Skeletal muscle tissue (tissue), 4 donors: ENCODE measurements around the gene WDR54. TPM values are rescaled to one million over a fixed set of nuclear protein-coding genes. Genes with fewer than 3 reads are reported as not detected.

Experiments used
- H3K27ac ChIP-seq: one replicate; pipeline ENCODE4 v1.7.0; 2013; ENCODE audit warnings: mild to moderate bottlenecking, low read depth, low read length, inconsistent platforms
- H3K27me3 ChIP-seq, 3 donors: one replicate each; pipeline ENCODE4 v1.7.0; 2013; ENCODE audit warnings: low read length in 3 of 3; ENCODE audit not compliant: control insufficient read depth in 3 of 3, insufficient read depth in 3 of 3
- H3K36me3 ChIP-seq, 3 donors: one replicate each; pipeline ENCODE4 v1.7.0; 2013; ENCODE audit warnings: low read length in 3 of 3; ENCODE audit not compliant: control insufficient read depth in 3 of 3, insufficient read depth in 3 of 3
- H3K4me1 ChIP-seq, 3 donors: one replicate each; pipeline ENCODE4 v1.7.0; 2013; ENCODE audit warnings: low read length in 3 of 3, mild to moderate bottlenecking in 3 of 3; ENCODE audit not compliant: control insufficient read depth in 3 of 3, insufficient read depth in 3 of 3
- H3K4me3 ChIP-seq, 3 donors: one replicate each; pipeline ENCODE4 v1.7.0; 2013; ENCODE audit warnings: low read length in 3 of 3
- H3K9ac ChIP-seq, 3 donors: one replicate each; pipeline ENCODE4 v1.7.0; 2013; ENCODE audit warnings: low read length in 3 of 3, mild to moderate bottlenecking in 3 of 3, moderate library complexity in 2 of 3, low read depth in 1 of 3
- H3K9me3 ChIP-seq, 3 donors: one replicate each; pipeline ENCODE4 v1.7.0; 2013; ENCODE audit warnings: low read length in 3 of 3; ENCODE audit not compliant: control insufficient read depth in 3 of 3
- total RNA-seq: library from RNA; depleted of rRNA; stranded (reverse); fragments of >200 nt; gene quantifications from one replicate; pipeline ENCODE4 v1.2.3, GENCODE V29; 2014
- donor health status: Osteomylitis.

Gene WDR54
- total RNA-seq, 1 donor from 2014 or later = 5.7 TPM

GRCh38 chr2:74474899-74475298 lies 53.4 kb downstream of the WDR54 start:
- no peak overlapping the region for H3K27ac ChIP-seq
- no peaks in the 10 kb centered on the region for H3K27me3 ChIP-seq
- H3K4me3 ChIP-seq = no peak overlapping the region
- no peak overlapping the region for H3K9ac ChIP-seq
- peaks cover 20 to 29% (median 26%) of the 10 kb centered on the region in 3 donors for H3K4me1 ChIP-seq
- H3K9me3 ChIP-seq = no peaks in the 10 kb centered on the region
- H3K36me3 ChIP-seq = peaks cover 19 to 33% (median 27%) of the 10 kb centered on the region in 3 donors

Other genes starting within 250 kb of the WDR54 start
- 48.0 TPM for gene MOB1A, start 242.9 kb upstream of the WDR54 start, total RNA-seq
- 28.2 TPM for gene MTHFD2, start 223.1 kb upstream of the WDR54 start, total RNA-seq
- gene SLC4A5, start 78.3 kb upstream of the WDR54 start, total RNA-seq = 2.6 TPM
- 73.6 TPM for gene DCTN1, start 41.4 kb upstream of the WDR54 start, total RNA-seq
- gene C2orf81, start 111 bp upstream of the WDR54 start, total RNA-seq = 0.52 TPM
- 26.6 TPM for gene RTKN, start 20.2 kb downstream of the WDR54 start, total RNA-seq
- gene INO80B, start 33.4 kb downstream of the WDR54 start, total RNA-seq = 12.5 TPM
- 27.1 TPM for gene WBP1, start 36.7 kb downstream of the WDR54 start, total RNA-seq
- 35.0 TPM for gene MOGS, start 43.7 kb downstream of the WDR54 start, total RNA-seq
- 25.1 TPM for gene MRPL53, start 51.0 kb downstream of the WDR54 start, total RNA-seq
- gene CCDC142, start 61.3 kb downstream of the WDR54 start, total RNA-seq = 30.3 TPM
- gene TTC31, start 61.4 kb downstream of the WDR54 start, total RNA-seq = 4.2 TPM
- not detected for gene LBX2, start 77.9 kb downstream of the WDR54 start, total RNA-seq
- 6.8 TPM for gene PCGF1, start 86.0 kb downstream of the WDR54 start, total RNA-seq
- not detected for gene TLX2, start 92.7 kb downstream of the WDR54 start, total RNA-seq
- not detected for gene DQX1, start 104.5 kb downstream of the WDR54 start, total RNA-seq
- gene AUP1, start 108.0 kb downstream of the WDR54 start, total RNA-seq = 57.4 TPM
- 42.3 TPM for gene HTRA2, start 108.2 kb downstream of the WDR54 start, total RNA-seq
- gene LOXL3, start 132.2 kb downstream of the WDR54 start, total RNA-seq = 8.4 TPM
- 12.0 TPM for gene DOK1, start 133.0 kb downstream of the WDR54 start, total RNA-seq
- not detected for gene M1AP, start 226.6 kb downstream of the WDR54 start, total RNA-seq
- gene SEMA4F, start 232.5 kb downstream of the WDR54 start, total RNA-seq = 1.6 TPM